ENCODE results near the gene TRAM2.
A peak's percentile ranks its signal among the peaks of the same experiment; 100 is the strongest.
"Not testable (repeated sequence)": the region's sequence is repeated elsewhere in the genome, so short reads cannot be mapped to it uniquely, and the experiment has no call there.

Gene TRAM2

DNA sequence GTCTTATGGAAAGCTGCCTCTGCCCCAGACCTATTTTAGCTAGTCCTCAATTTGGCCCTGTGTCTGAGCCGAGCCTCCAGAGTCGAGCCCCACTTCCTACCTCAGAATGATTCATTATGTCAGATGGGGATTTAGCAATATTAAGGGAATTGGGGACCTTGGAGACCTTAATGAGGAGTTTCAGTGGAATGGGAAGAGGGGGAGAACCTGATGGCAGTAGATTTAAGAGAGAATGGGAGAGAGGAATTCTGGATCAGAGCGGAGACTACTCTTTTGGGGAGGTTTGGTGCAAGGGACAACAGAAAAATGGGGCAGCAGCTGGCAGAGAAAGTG lies 93.2 kb downstream of the TRAM2 start:
- no peak for DNase-seq (ENCODE audit: low spot score)

DNA sequence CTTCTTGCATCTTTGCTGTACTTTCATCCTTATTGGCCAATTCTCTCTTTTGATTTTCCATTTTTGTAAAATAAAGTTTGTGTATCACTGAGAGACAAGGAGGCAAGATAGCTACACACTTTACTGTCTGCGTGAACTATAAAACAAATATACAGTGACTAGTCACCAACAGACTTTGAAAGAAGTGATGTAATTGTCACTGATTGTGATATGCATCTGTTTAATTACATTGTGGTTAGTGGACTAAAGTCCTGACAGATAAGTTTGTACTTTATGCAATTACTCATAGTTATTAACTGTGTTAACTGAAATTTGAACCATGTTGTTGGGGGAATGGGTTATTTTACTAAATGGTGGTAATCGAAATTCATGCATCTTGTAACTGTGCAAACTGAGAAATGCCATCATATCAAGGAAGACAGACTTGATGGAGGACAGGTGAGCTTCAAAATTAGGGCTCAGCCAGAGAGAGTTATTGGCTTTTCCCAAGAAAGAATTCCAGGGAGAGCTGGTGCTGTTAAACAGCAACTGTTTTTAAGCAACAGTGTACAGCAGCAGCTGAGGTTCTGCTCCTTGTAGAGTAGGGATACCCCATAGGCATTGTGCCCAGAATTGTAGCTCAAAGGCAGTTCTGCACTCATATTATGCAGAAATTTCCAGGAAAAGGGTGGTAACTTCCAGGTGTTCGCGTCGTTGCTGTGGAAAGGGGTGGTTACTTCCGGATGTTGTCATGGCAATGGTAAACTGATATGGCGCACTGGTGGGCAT lies 93.8 kb downstream of the TRAM2 start:
- no peak for DNase-seq (ENCODE audit: low spot score)

DNA sequence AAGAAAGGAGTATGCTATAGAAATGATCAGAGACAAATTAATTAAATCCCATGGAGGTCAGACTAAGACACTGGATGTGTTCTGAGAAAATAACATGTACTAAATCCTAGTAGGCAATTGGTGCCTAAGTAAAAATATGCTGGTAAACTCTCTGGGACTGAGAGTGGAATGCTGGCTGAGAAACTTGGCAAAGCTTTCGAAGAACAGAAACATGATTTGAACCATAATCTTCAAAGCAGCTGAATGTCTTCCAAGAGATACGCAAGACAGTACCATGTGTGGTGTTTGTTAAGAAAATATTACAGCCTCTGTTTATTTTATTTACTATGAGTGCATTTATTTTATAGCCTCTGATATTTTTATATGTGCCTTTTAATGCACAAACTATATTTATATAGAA lies 101.6 kb downstream of the TRAM2 start:
- DNase-seq (ENCODE audit: low spot score): no peak

DNA sequence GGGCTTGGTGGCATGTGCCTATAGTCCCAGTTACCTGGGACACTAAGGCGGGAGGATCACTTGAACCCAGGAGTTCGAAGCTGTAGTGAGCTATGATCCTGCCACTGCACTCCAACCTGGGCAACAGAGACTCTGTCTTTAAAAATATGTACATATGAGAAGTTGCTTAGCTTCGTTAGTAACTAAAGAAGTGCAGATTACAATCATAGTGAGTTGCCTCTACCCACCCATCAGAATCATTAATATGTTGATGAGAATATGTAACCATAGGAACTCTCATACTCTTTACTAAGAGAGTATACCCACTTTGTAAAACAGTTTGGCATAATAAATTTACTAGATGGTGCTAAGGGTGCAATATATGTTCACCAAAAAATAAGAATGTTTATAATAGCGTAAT lies 102.7 kb downstream of the TRAM2 start:
- no peak for DNase-seq (ENCODE audit: low spot score)

DNA sequence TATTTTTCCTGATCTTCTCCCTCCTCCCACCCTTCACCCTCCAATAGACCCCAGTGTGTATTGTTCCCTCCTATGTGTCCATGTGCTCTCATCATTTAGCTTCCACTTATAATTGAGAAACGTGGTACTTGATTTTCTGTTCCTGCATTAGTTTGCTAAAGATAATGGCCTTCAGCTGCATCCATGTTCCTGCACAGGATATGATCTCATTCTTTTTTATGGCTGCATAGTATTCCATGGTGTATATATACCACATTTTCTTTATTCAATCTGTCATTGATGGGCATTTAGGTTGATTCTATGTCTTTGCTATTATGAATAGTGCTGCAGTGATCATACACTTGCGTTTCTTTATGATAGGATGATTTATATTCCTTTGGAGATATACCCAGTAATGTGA lies 115.7 kb downstream of the TRAM2 start:
- not testable (repeated sequence) for DNase-seq (ENCODE audit: low spot score)

DNA sequence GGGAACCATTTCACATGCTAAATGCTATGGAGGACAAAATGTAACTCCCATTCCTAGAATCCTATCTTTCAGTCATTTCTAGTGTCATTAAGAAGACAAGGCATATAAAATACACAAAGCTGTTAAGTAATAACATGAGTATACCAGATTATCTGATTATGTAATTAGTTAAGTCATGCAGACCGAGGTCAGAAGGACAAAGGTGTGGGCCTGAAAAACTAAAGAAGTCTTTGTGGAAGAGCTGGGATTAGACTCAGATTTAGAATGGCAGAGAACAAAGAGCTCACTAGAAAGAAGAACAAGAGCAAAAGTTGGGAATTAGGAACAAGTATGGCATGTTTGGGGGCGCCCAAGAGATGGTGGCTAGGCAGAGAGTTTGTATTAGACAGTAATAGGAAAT lies 119.8 kb downstream of the TRAM2 start:
- DNase-seq (ENCODE audit: low spot score): peak; percentile 41

DNA sequence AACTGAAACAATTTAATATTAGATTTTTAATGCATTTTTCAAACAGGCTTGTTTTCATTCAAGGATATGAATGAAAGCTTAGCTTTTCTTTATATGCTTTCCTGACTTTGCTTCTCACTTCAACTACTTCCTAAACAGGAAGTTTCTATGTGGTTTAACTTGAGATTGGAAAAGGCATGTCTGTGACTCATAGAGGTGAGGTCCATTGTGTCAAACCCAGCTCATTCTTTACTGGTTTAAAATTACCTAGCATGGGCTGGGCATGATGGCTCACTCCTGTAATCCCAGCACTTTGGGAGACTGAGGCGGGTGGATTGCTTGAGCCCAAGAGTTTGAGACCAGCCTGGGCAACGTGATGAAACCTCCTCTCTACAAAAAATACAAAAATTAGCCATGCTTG lies 122.3 kb downstream of the TRAM2 start:
- no peak for DNase-seq (ENCODE audit: low spot score)
